HG03442 (cell line): ENCODE results near the gene AATF.

Experiments
- ATAC-seq: cut with Tn5 transposase; IDR thresholded peaks from one replicate; pipeline ENCODE4 v1.9.1; 2021; ENCODE audit warnings: mild to moderate bottlenecking, moderate library complexity; ENCODE audit not compliant: unreplicated experiment

Gene AATF

DNA sequence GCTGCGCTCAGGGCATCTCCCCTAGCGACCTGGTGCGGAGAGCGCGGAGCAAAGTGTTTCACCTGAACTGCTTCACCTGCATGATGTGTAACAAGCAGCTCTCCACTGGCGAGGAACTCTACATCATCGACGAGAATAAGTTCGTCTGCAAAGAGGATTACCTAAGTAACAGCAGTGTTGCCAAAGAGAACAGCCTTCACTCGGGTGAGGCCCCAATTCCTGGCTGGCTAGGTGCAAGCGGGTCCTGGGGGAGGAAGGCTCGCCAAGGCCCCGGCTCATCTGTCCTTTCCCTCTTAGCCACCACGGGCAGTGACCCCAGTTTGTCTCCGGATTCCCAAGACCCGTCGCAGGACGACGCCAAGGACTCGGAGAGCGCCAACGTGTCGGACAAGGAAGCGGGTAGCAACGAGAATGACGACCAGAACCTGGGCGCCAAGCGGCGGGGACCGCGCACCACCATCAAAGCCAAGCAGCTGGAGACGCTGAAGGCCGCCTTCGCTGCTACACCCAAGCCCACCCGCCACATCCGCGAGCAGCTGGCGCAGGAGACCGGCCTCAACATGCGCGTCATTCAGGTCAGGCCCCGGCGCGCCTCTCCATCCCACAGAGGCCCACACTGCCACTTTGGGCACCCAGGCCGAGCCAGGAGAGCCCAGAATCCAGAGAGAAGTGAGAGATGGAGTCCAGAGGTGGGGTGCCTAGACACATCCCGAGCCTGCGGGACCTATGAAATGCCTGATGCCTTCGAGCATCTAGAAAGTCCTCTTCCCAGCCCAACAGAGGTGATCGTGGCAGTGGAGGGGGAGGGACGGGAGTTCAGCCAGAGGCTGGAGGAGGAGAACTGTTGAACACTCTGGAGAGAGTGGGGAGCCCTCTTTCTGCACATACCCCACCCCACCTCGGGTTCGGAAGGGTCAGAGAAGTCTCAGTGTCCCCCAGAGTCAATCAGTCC is 8.2 kb upstream of the AATF start:
- ATAC-seq: no peak

GRCh38 chr17:36941265-36942010 is 7.3 kb upstream of the AATF start:
- no peak for ATAC-seq

GRCh38 chr17:36942019-36942599 is 6.6 kb upstream of the AATF start:
- no peak for ATAC-seq

DNA sequence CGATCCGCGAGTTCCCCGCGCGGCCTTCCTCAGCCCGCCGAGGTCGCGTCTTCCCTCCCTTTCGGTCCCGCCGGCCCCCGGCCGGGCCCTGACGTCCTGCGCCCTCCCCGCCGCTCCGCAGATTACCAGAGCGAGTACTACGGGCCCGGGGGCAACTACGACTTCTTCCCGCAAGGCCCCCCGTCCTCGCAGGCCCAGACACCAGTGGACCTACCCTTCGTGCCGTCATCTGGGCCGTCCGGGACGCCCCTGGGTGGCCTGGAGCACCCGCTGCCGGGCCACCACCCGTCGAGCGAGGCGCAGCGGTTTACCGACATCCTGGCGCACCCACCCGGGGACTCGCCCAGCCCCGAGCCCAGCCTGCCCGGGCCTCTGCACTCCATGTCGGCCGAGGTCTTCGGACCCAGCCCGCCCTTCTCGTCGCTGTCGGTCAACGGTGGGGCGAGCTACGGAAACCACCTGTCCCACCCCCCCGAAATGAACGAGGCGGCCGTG is 6.1 kb upstream of the AATF start:
- ATAC-seq: no peak

DNA sequence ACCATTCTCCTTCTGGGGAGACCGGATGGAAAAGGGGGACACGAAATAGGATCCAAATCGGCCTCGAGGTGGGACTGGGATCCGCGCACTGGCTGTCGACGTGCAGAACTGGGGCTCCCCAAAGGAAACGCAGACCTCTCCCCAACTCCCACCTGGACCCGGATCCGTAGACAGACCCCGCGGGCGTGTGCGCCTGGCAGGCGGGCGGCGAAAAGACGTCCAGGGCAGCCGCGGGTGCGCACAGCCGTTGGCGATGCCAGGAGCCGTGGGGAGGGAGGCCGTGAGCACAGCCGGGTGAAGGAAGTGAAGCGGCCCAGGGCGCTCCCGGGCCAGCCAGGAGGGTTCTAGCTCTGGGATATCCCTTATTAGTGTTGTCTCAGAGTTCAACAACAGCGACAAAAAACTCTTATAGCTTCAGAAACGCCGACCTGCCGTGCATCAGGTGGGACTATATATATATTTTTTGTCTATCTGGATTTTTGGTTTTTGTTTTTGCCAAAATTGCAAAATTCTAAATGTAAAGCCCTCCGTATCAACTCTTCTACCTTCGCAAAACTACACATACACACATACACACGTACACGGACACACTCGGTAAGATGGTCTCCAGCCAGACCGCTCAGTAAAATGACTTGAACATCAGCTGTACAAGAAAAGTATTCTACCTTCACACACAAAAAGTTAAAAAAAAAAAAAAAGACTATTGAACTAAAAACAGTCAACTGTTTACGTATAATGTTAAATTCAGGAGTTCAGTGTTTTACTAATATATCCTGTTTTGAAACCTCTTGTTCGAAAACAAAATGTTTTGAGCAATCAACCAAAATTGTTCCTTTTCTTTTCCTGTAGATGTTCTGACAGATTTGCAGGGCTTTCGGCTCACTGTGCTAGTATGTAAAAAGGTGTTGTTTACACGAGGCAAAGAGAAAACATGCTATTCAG is 5.2 kb upstream of the AATF start:
- ATAC-seq: no peak

DNA sequence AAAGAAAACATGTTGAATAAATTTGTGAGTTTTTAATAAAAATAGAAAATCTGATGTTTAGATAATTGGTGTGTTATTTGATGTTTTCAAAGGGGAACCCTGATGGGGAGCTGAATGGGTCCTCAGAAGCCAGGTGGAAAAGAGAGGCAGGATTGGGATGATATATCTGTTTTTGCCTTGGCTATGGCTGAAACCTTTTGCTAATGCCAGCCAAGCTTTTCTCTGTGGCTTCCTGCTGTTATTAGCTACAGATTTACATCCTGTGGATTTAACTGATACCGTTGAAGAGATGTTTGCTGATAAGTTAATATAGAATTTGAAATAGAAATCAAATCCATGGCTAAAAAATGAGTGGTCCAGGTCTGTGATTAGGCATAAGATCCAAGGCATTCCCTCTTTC is 4.2 kb upstream of the AATF start:
- ATAC-seq: no peak

DNA sequence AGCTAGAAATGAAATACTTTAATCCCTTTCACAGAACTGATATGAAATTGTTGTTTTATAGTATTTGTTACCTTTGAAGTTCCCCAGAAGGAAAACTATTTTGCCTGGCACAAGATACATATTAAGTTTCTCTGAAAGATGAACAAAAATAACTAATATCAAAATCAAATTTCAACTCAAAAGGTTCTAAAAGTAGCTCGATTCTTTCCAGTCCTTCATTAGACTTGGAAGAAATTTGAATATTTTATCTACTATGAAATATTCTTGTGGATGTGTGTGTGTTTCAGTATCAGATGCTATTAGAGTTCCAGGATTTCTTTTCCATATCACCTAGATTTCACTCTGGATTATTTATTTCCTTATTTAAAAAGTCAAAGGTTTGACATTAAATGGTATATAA is 3.6 kb upstream of the AATF start:
- no peak for ATAC-seq

- no peak for ATAC-seq
Observed at GRCh38 chr17:36945959-36946725, 2.6 kb upstream of the AATF start.

DNA sequence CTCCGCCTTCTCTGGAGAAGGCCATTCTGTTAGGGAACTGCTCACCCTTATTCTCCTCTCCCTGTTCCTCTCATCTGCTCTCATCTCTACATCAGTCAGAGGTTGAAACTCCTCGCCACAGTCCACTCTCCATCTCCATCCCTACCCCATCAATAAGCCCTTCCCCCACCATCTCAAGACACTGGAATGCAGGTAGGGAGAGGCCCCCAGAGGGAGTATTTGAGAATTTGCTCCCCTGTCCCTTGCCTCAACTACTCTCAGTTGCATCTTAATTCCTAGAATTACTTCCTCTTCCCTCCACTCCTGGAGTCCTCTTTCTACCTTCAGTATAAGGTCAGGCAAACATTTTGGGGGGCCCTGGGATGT is 2.0 kb upstream of the AATF start:
- ATAC-seq: no peak

DNA sequence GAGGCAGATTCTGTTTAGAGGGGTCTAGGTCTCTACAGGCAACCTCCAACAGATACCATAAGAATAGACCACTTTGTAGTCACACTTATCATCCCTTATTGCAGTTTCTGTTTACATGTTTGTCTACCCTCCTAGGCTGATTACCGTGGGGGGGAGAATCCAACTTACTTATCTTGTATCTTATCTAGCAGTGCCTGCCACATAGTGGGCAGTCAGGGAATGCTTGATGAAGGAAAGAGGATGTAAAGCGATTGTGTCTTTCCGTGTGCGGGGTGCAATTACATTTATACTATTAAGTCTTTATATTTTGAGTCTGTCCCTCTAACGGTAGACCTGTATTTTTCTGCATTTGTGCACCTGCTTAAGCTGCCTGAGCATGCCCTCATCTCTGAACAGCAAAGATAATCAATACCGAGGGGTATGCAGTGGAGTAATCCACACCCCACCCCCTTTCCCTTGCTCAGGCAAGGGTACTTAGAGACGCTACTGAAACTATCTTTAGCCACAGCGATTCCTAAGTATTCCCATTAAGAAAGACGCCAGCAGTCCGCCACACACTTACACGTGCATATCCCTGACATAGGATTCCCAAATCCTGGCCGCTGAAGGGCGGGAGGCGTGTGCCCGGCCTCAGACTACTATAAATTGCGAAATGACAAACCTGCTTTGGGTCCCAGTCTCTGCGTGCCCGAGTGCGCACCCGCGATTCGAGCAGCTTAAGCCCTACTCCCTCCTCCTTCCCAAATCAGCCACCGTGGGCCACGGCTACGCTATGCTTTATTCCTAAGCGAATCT is 635 bp upstream of the AATF start:
- no peak for ATAC-seq

DNA sequence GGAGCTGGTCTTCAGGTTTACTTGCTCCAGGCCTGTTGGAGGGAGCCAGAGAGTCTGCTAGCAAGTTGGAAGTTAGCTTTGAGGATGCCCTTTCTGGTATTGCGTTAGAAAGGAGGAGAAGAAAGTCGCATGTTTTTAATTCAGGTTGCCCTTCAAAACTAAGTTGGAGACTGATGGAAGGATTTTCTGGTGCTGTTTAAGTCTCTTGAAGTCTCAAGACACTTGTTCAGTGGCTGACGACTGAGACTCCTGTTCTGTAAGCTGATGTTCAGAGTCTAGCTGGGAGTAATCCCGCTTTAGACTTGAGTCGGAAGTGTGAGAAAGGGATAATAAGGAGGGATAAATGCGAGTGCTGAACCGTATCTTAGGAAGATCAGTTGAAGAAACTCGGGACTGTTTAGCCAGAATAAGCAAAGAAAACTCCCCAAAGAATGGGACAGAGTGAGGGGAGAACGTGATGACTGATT is 740 bp downstream of the AATF start:
- ATAC-seq: no peak

DNA sequence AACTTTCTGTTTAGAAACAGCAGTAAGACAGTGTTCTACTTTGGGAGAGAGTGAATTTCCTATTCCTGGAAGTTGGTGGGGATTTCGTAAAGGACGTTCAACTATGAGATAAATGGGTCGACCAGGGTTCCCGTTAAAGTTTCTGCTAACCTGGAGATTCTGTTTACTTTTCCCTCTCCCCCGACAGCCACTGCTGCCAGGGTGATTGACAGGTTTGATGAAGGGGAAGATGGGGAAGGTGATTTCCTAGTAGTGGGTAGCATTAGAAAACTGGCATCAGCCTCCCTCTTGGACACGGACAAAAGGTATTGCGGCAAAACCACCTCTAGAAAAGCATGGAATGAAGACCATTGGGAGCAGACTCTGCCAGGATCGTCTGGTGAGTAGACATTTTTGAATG is 1.3 kb downstream of the AATF start:
- no peak for ATAC-seq

DNA sequence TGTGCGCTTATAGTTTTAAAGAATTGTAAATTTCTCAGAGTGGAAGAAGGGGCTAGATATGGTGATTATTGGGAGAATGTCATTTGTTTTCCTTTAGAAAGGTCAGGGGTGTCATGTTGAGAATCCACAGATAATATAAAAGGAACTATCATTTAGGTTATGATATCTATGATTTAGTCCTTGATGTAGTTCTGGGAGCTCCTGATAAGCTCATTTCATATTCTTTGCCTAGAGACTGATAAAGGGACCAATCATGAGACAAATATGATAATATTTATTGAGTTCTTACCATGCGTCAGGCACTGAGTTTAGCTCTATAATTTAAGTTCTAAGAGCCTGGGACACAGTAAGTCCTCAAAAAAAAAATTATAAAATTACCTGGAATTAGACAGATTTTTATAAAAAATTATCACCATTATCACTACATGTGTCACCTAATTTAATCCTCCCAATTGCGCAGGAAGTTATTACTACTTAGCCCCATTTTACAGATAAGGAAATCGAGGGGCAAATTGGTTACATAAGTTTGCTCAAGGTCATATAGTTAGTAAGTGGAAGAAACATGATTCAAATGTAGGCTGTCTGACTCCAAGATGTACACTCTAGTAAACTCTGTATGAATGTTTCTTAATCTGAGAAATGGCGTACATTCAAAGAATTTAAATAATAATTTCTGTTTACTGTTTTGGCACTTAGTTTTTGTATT is 2.5 kb downstream of the AATF start:
- ATAC-seq: no peak

DNA sequence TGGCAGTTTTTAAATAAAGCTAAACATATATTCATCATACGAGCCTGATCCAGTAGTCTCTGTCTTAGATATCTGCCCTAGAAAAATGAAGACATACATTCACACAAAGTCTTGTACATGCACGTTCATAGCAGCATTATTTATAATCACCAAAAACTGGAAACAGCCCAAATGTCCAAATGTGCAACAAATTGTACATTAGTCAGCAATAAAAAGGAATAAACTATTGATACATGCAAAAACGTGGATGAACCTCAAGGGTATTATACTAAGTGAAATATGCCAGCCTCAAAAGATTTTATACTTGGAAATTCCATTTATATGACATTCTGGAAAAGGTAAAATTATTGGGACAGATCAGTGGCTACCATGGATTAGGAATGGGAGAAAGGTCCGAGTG is 22.8 kb downstream of the AATF start:
- ATAC-seq: no peak

GRCh38 chr17:36972186-36972700 is 23.5 kb downstream of the AATF start:
- no peak for ATAC-seq

GRCh38 chr17:36972905-36973304 is 24.2 kb downstream of the AATF start:
- ATAC-seq: no peak

GRCh38 chr17:36975922-36976515 is 27.3 kb downstream of the AATF start:
- no peak for ATAC-seq

DNA sequence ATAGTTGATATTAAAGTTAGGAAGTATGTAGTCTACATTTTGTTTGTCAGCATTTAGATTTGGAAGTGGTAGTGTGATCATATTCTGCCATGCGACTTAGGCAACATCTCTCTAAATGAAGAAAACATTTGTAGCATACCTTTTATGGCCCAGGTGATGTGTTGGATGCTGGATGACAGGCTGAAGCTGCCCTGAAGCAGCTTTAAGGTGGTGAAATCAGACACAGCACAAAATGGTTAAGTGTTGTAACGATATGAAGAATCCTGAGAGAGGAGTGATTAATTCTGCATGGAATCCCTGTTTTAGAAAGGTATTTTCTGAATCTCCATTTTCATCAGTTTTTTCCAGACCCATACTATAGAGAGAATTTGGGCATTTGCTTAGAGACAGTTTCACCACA is 28.3 kb downstream of the AATF start:
- ATAC-seq: no peak
